Measurements from ENCODE around the gene FDXR.
A peak's percentile ranks its signal among the peaks of the same experiment; 100 is the strongest.

Gene FDXR

DNA sequence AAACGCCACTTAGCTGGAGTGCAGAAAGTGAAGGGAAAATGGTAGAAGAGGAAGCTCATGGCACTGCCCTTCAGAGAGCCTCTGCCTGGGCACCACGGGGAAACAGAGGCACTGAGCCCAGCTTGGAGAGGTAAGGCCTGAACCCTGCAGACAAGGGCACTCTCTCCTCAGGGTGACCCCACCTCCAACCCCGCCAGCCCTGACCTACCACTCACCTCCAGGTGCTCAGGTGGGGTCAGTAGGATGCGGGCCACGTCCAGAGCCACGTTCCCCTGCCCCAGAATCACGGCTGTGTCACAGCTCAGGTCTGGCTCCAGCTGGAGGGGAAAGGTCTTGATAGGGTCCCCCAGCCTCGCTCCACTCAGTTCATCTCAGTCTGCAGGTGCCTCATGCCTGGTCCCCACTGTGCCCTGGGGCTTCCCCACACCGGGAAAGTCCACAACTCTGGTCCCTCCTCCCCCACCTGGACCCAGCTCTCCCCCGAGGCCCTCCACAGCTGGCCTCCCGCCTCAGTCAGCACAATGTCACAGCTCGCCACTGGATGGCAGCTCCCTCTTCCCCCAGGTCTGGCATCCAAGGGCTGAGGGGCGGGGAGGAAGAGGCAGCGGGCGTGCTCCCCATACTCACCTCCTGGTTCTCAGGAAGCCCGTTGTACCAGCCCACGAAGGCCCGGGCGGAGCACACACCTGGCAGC lies 7.1 kb downstream of the FDXR start:
- TF ChIP-seq SPI1 (IDR thresholded peaks at IDR 0.05; ENCODE audit: low read depth, low read length), result no peak
- TF ChIP-seq POLR2AphosphoS5 (IDR thresholded peaks at IDR 0.05; ENCODE audit: low read depth, low read length), result no peak
- TF ChIP-seq POLR2A (IDR thresholded peaks at IDR 0.05; ENCODE audit: low read depth, low read length), result no peak
- no peak for TF ChIP-seq POU2F2 (IDR thresholded peaks at IDR 0.05; ENCODE audit: low read depth, low read length)
- no peak for TF ChIP-seq TAF1 (IDR thresholded peaks at IDR 0.05; ENCODE audit: low read depth, low read length)
- TF ChIP-seq PAX5 (IDR thresholded peaks at IDR 0.05; ENCODE audit: insufficient read depth, low read length, severe bottlenecking), result no peak
- peak; percentile 23 for FAIRE-seq
- no peak for DNase-seq (ENCODE audit: insufficient read length, low spot score)

DNA sequence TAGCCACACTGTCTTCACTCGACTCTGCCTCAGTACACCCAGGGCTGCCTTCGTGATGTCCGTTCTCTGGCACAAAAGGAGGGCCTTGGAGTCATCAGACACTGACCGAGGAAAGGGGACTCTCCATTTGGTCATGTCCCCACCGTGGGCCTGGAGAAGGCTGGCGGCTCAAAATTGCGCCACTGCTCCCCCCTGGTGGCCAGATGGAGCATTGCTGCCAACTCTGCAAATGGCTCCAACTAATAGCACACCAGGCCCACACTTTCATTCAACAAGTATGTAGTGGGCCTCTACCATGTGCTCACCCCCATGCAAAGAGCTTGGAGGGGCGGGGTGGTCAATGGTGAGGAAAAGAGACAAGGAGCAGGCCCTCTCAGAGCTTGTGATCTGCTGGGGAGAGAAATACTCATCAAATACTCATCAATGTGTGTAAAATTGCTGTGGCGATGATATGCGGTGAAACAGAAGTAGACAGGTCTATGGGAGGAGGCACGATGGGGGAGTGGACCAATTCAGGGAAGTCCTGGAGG lies 7.9 kb downstream of the FDXR start:
- FAIRE-seq (peak; percentile 97), DNase-seq (ENCODE audit: insufficient read length, low spot score) (no peak)
- TF ChIP-seq TAF1 (IDR thresholded peaks at IDR 0.05; ENCODE audit: low read depth, low read length), result no peak
- no peak for TF ChIP-seq POU2F2 (IDR thresholded peaks at IDR 0.05; ENCODE audit: low read depth, low read length)
- TF ChIP-seq POLR2A (IDR thresholded peaks at IDR 0.05; ENCODE audit: low read depth, low read length), result no peak
- TF ChIP-seq PAX5 (IDR thresholded peaks at IDR 0.05; ENCODE audit: insufficient read depth, low read length, severe bottlenecking), result no peak
- no peak for TF ChIP-seq POLR2AphosphoS5 (IDR thresholded peaks at IDR 0.05; ENCODE audit: low read depth, low read length)
- no peak for TF ChIP-seq SPI1 (IDR thresholded peaks at IDR 0.05; ENCODE audit: low read depth, low read length)

DNA sequence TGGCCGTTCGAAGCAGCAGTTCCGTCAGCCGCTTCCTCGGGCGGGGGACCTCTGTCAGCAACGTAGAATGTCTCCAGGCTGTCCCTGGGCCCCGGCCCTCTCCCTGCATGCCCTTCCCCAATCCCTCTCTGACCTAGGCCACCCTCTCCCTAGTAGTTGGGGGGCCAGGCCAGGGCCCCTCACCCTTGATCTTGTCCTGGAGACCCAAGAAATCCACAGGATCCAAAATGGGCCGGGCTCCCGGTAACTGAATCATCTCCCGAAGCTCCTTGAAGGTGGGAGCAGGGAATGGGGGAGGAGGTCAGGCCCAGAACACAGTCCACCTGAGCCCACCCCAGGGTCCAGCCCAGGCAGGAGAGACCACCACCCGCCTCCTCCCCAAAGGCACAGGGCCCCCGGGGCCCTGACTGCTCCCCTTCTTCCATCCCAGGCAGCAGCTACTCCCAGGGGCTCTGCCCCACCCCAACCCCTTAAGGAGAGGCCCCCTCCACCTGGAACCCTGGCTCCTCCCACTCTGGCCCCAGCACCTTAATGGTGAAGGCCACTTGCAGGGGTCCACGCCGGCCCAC lies 8.4 kb downstream of the FDXR start:
- TF ChIP-seq POLR2A (IDR thresholded peaks at IDR 0.05; ENCODE audit: low read depth, low read length), result no peak
- no peak for TF ChIP-seq TAF1 (IDR thresholded peaks at IDR 0.05; ENCODE audit: low read depth, low read length)
- TF ChIP-seq POLR2AphosphoS5 (IDR thresholded peaks at IDR 0.05; ENCODE audit: low read depth, low read length), result no peak
- TF ChIP-seq POU2F2 (IDR thresholded peaks at IDR 0.05; ENCODE audit: low read depth, low read length), result no peak
- TF ChIP-seq PAX5 (IDR thresholded peaks at IDR 0.05; ENCODE audit: insufficient read depth, low read length, severe bottlenecking), result no peak
- no peak for TF ChIP-seq SPI1 (IDR thresholded peaks at IDR 0.05; ENCODE audit: low read depth, low read length)
- DNase-seq (ENCODE audit: insufficient read length, low spot score) (no peak), FAIRE-seq (no peak)

DNA sequence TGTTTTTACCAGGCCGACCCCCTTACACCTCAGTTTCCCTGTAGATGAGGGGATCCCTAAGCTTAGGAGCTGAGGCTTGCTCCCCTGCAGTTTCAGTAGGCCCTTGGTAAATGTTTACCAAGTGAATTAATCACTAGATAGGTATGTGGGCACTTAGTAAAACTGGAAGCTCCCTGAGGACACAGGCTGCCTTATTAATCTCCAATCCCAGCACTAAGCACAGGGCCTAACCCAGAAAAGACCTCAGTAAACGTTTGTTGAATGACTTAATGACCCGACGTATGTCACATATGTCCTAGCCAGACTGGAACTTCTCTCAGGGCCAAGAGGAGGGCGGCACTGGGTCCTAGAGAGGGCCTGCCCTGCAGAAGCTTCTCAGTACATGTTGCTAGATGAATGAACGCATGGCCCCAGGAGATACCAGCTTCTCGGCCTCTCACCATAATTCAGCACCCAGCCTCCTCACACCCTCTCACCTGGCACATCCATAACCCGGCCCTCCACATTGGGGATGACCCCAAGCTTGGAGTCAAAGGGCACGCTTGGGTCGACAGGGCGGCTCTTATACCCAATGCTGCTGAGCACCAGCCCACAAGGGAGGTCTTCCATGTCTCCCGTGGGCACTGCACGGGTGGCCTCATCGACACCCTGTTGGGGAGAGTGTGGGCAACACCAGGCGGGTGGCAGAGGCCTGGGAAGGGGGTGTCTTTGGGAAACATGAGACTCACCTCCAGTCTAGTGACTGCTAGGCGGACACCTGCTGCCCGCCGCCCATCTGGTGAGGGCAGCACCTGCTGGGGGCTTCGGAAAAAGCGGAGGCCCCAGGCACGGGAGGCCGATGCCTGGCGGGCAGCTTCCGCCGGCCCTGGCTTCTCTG lies 9.1 kb downstream of the FDXR start:
- TF ChIP-seq TAF1 (IDR thresholded peaks at IDR 0.05; ENCODE audit: low read depth, low read length) (no peak), SPI1 (IDR thresholded peaks at IDR 0.05; ENCODE audit: low read depth, low read length) (no peak), POU2F2 (IDR thresholded peaks at IDR 0.05; ENCODE audit: low read depth, low read length) (no peak), PAX5 (IDR thresholded peaks at IDR 0.05; ENCODE audit: insufficient read depth, low read length, severe bottlenecking) (no peak)
- DNase-seq (ENCODE audit: insufficient read length, low spot score) (no peak), FAIRE-seq (no peak)

DNA sequence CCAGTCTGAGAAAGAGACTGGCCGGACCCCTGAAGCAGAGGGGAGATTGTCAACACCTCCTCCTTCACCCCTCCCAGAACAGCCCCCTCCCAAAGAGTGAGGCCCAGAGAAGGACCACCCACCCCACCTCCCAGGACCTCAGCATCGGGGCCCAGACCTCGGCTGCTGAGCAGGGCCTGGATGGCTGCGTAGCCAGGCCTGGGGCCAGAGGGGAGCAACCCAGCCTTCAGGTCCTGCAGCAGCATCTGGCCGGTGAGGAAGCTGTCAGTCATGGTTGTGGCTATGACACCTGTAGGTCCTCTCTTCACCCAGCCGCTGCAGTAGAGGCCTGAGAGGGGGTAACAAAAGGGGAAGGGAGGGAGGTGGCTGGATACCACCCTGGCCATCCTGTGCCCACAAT lies 9.9 kb downstream of the FDXR start:
- TF ChIP-seq POLR2AphosphoS5 (IDR thresholded peaks at IDR 0.05; ENCODE audit: low read depth, low read length) (no peak), PAX5 (IDR thresholded peaks at IDR 0.05; ENCODE audit: insufficient read depth, low read length, severe bottlenecking) (no peak), SPI1 (IDR thresholded peaks at IDR 0.05; ENCODE audit: low read depth, low read length) (no peak), POLR2A (IDR thresholded peaks at IDR 0.05; ENCODE audit: low read depth, low read length) (no peak), TAF1 (IDR thresholded peaks at IDR 0.05; ENCODE audit: low read depth, low read length) (no peak), POU2F2 (IDR thresholded peaks at IDR 0.05; ENCODE audit: low read depth, low read length) (no peak)
- no peak for FAIRE-seq
- DNase-seq (ENCODE audit: insufficient read length, low spot score), result no peak

DNA sequence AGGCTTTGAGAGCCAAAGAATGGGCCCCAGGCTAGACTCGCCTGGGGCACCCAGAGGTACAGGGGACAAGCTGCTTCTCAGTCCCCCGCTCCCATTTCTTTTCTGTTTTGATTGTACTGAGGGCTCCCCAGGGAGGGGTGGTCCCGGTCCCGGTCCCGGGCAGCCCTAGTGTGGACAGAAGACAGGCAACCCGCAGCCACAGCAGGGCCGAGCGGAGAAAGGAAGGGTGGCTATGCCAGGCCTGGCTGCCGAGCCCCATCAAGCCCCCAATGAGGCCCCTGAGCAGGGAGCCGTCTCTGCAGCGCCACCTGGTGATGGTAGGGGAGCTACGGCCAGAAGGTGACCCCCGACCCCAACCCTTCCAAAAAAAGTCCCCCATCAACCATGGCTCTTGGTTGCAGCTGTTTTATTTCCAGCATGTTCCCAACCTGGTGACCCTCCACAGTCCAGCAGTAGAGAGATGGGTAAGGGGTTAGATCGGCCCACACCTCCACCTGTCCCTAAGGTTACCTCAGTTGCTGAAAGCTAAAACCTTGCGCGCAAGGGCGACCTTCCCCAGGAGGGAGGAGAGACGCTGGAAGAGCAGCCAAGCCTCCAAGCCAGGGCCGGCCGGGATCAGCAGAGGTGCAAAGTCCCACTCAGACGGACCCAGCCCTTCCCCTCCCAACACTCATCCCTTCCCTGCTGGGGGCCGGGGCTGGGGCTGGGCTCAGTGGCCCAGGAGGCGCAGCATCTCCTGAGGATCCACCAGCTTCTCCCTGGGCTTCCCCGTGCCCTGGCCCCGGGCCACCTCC lies 10.5 kb downstream of the FDXR start:
- TF ChIP-seq PAX5 (IDR thresholded peaks at IDR 0.05; ENCODE audit: insufficient read depth, low read length, severe bottlenecking) (no peak), POLR2A (IDR thresholded peaks at IDR 0.05; ENCODE audit: low read depth, low read length) (0 out of 2 replicates have a peak, but pooled peaks have one; percentile 18), POU2F2 (IDR thresholded peaks at IDR 0.05; ENCODE audit: low read depth, low read length) (no peak), POLR2AphosphoS5 (IDR thresholded peaks at IDR 0.05; ENCODE audit: low read depth, low read length) (peak; percentile 44; the same call in 1 of the 2 replicates)
- FAIRE-seq, result peak; percentile 31
- DNase-seq (ENCODE audit: insufficient read length, low spot score), result peak; percentile 80

DNA sequence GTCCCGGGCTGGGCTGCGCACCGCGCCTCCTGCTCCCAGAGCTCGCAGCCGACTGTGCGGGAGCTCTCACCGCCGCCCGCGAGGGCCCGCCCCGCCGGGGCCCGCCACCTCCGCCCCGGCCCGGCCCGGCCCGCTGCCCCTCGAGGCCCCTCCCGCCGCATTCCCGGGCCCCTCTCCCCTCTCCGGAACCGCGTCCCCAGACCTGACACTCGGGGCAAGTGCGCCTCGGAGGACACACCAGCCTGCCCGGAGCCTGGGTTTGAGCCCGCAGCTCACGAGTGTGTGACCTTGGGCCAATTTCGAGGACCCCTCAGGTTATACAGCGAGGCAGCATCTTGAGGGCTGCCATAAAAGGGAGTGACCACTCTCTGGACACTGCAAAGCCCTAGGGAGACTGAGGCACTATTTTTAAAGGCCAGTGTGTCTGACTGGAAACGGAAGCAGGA lies 11.1 kb downstream of the FDXR start:
- no peak for FAIRE-seq
- no peak for TF ChIP-seq SPI1 (IDR thresholded peaks at IDR 0.05; ENCODE audit: low read depth, low read length)
- TF ChIP-seq PAX5 (IDR thresholded peaks at IDR 0.05; ENCODE audit: insufficient read depth, low read length, severe bottlenecking), result no peak
- TF ChIP-seq POLR2A (IDR thresholded peaks at IDR 0.05; ENCODE audit: low read depth, low read length), result no peak
- no peak for TF ChIP-seq POLR2AphosphoS5 (IDR thresholded peaks at IDR 0.05; ENCODE audit: low read depth, low read length)
- TF ChIP-seq TAF1 (IDR thresholded peaks at IDR 0.05; ENCODE audit: low read depth, low read length), result no peak
- TF ChIP-seq POU2F2 (IDR thresholded peaks at IDR 0.05; ENCODE audit: low read depth, low read length), result no peak
- DNase-seq (ENCODE audit: insufficient read length, low spot score), result no peak

DNA sequence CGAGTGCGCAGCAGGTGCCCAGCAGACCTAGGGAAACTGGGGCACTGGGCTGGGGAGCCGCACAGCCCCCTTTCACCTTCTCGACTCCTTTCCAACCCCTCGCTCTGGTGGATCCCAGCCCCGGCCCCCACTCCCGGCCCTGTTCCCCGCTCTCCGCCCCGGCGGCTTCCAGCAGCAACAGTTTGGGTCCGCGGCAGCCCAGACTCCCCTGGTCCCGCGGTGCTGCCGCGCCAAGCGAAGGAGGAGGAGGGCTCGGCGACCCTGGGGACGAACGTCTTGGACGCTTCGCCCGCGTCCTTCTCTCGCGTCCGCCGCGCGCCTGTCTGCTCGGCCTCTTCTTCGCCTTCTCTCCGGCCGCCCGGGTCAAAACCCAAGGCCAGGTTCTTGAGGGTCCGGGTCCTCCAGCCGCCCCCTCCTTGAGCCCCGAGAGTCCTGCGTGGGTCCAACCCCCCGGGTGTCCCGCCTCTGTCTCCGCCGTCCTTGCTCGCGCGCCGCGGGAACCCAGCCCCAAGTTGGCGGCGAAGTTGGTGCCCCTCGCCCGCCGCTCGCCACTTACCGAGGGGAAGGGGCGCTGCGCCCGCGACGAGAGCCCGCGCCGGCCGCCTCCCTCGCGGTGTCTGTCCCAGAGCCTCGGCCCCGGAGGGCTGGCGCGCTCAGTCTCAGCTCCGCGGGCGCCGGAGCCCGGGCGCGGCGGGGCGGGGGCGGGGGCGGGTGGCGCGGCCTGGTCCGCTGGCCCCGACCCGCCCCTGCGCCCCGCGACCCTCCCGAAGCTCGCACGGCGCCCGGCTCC lies 11.7 kb downstream of the FDXR start:
- TF ChIP-seq PAX5 (IDR thresholded peaks at IDR 0.05; ENCODE audit: insufficient read depth, low read length, severe bottlenecking) (no peak), SPI1 (IDR thresholded peaks at IDR 0.05; ENCODE audit: low read depth, low read length) (no peak), TAF1 (IDR thresholded peaks at IDR 0.05; ENCODE audit: low read depth, low read length) (no peak), POLR2A (IDR thresholded peaks at IDR 0.05; ENCODE audit: low read depth, low read length) (no peak), POU2F2 (IDR thresholded peaks at IDR 0.05; ENCODE audit: low read depth, low read length) (no peak), POLR2AphosphoS5 (IDR thresholded peaks at IDR 0.05; ENCODE audit: low read depth, low read length) (no peak)
- FAIRE-seq (no peak), DNase-seq (ENCODE audit: insufficient read length, low spot score) (no peak)
